A549 (cell line): ENCODE data around the gene PDLIM5. TPM values are rescaled to one million over a fixed set of nuclear protein-coding genes. Genes with fewer than 3 reads are reported as not detected.
A peak's percentile ranks its signal among the peaks of the same experiment; 100 is the strongest.

Experiments
- ATAC-seq, 2 experiments: fragments of 200-7000 bp in 1 of 2; fragments of >200 bp in 1 of 2; cut with Nextera tagmentation in 1 of 2; cut with Tn5 transposase in 1 of 2; 3 replicates each; pipeline versions ENCODE4 v1.8.0 to v1.9.1; 2018 to 2020; ENCODE audit warnings: mild to moderate bottlenecking in 1 of 2, moderate library complexity in 1 of 2
- CTCF ChIA-PET: fragments of 300-600 bp; sonication (Branson Sonifier 250); formaldehyde crosslinking; extraction: SDS; loops from one replicate; lab custom pipeline; 2021; ENCODE audit warnings: antibody characterized with exemption, inconsistent platforms; lab: Yijun Ruan, JAX
- POLR2A ChIA-PET: fragments of 350-600 bp; formaldehyde crosslinking; extraction: SDS; loops from one replicate; lab custom pipeline; 2021; ENCODE audit warnings: antibody characterized with exemption, inconsistent platforms; lab: Yijun Ruan, JAX
- DNase-seq, 2 experiments: peaks; one replicate each; pipeline versions ENCODE4 v3.0.0 to v3.0.0-alpha.2; 2011 to 2016; ENCODE audit warnings: low read depth in 1 of 2, low spot score in 1 of 2
- FAIRE-seq: peaks from 2 replicates; lab custom pipeline; 2011; peaks lifted over from hg19 to GRCh38; lab: Jason Lieb, UNC
- H3K27ac ChIP-seq, 2 experiments: fragments of >200 bp; sonication (Bioruptor Twin); formaldehyde crosslinking; 3 replicates each; pipeline ENCODE4 v1.5.1; 2016 to 2017
- H3K4me1 ChIP-seq: fragments of >200 bp; sonication (Bioruptor Twin); formaldehyde crosslinking; 3 replicates; pipeline ENCODE4 v1.6.1; 2016
- H3K4me2 ChIP-seq: fragments of >200 bp; sonication (Bioruptor Twin); formaldehyde crosslinking; 3 replicates; pipeline ENCODE4 v1.6.1; 2016
- H3K4me3 ChIP-seq: fragments of >200 bp; sonication (Bioruptor Twin); formaldehyde crosslinking; 3 replicates; pipeline ENCODE4 v1.5.1; 2016
- H3K9me3 ChIP-seq: fragments of >200 bp; sonication (Bioruptor Twin); formaldehyde crosslinking; 3 replicates; pipeline ENCODE4 v1.6.1; 2016
- ATOH8 ChIP-seq: fragments of 250-450 bp; sonication (Bioruptor Pico); IDR thresholded peaks from 2 replicates; pipeline ENCODE4 v1.5.0; 2020; ENCODE audit warnings: low read depth, mild to moderate bottlenecking, moderate library complexity
- BCL3 ChIP-seq: fragments of >200 bp; sonication (Bioruptor Twin); formaldehyde crosslinking; IDR thresholded peaks from 3 replicates; pipeline ENCODE4 v1.6.1; 2016
- CBX8 ChIP-seq: fragments of 200-600 bp; sonication (generic); IDR thresholded peaks from 2 replicates; pipeline ENCODE4 v1.6.1; 2016
- EHF ChIP-seq: fragments of 250-450 bp; sonication (Bioruptor Pico); IDR thresholded peaks from 2 replicates; pipeline ENCODE4 v1.5.0; 2020; ENCODE audit warnings: mild to moderate bottlenecking
- ELK1 ChIP-seq: fragments of 150-350 bp; IDR thresholded peaks from 2 replicates; pipeline ENCODE4 v1.6.1; 2014; ENCODE audit warnings: low read depth, mild to moderate bottlenecking, low read length
- EP300 ChIP-seq, 2 experiments: fragments of >200 bp; sonication (Bioruptor Twin); formaldehyde crosslinking; IDR thresholded peaks; 2 replicates in 1 of 2; 3 replicates in 1 of 2; pipeline ENCODE4 v1.6.1; 2016 to 2017
- ESRRA ChIP-seq: fragments of 150-350 bp; IDR thresholded peaks from 2 replicates; pipeline ENCODE4 v1.6.1; 2014; ENCODE audit warnings: mild to moderate bottlenecking, low read length, borderline replicate concordance
- FOSL2 ChIP-seq, 2 experiments: fragments of 450-650 bp in 1 of 2; fragments of >200 bp in 1 of 2; sonication (Bioruptor Twin) in 1 of 2; formaldehyde crosslinking; IDR thresholded peaks; 2 replicates each; pipeline versions ENCODE4 v1.5.0 to v1.6.1; 2016 to 2020; ENCODE audit warnings: mild to moderate bottlenecking in 1 of 2, moderate library complexity in 1 of 2
- FOXS1 ChIP-seq: fragments of 250-450 bp; sonication (Bioruptor Pico); IDR thresholded peaks from 2 replicates; pipeline ENCODE4 v1.5.0; 2020; ENCODE audit warnings: mild to moderate bottlenecking, moderate library complexity
- HEYL ChIP-seq: fragments of 250-450 bp; sonication (Bioruptor Pico); IDR thresholded peaks from 2 replicates; pipeline ENCODE4 v1.8.0; 2021; ENCODE audit warnings: mild to moderate bottlenecking, moderate library complexity
- HOXB13 ChIP-seq: fragments of 250-450 bp; sonication (Bioruptor Pico); IDR thresholded peaks from 2 replicates; pipeline ENCODE4 v1.5.0; 2020; ENCODE audit warnings: low read depth, mild to moderate bottlenecking, moderate library complexity
- HOXB5 ChIP-seq: fragments of 250-450 bp; sonication (Bioruptor Pico); IDR thresholded peaks from 2 replicates; pipeline ENCODE4 v1.5.0; 2020; ENCODE audit warnings: mild to moderate bottlenecking, moderate library complexity
- JUN ChIP-seq, 2 experiments: fragments of >200 bp; sonication (Bioruptor Twin); formaldehyde crosslinking; IDR thresholded peaks; 2 replicates in 1 of 2; 3 replicates in 1 of 2; pipeline ENCODE4 v1.6.1; 2016 to 2017
- MAFK ChIP-seq: fragments of 450-650 bp; IDR thresholded peaks from 2 replicates; pipeline ENCODE4 v1.6.1; 2014; ENCODE audit not compliant: partially characterized antibody
- NPAS2 ChIP-seq: fragments of 250-450 bp; sonication (Bioruptor Pico); IDR thresholded peaks from 2 replicates; pipeline ENCODE4 v1.8.0; 2022; ENCODE audit warnings: mild to moderate bottlenecking, moderate library complexity, borderline replicate concordance
- POLR2A ChIP-seq: IDR thresholded peaks from 2 replicates; pipeline ENCODE4 v1.6.1; 2012; ENCODE audit warnings: mild to moderate bottlenecking, low read length
- POLR2AphosphoS2 ChIP-seq: conservative IDR thresholded peaks from 2 replicates; pipeline ENCODE4 v1.6.1; 2012; ENCODE audit warnings: low read length, improper control_type of control experiment, inconsistent platforms
- RARB ChIP-seq: fragments of 250-450 bp; sonication (Bioruptor Pico); IDR thresholded peaks from 2 replicates; pipeline ENCODE4 v1.8.0; 2021; ENCODE audit warnings: mild to moderate bottlenecking, moderate library complexity
- RFX5 ChIP-seq: fragments of 450-650 bp; IDR thresholded peaks from 2 replicates; pipeline ENCODE4 v1.7.1; 2014; ENCODE audit warnings: antibody characterized with exemption, mild to moderate bottlenecking, moderate library complexity
- RNF2 ChIP-seq: fragments of 200-600 bp; sonication (generic); IDR thresholded peaks from 2 replicates; pipeline ENCODE4 v1.6.1; 2016; ENCODE audit warnings: low read depth, mild to moderate bottlenecking, antibody characterized with exemption, moderate library complexity, borderline replicate concordance
- SMC3 ChIP-seq: fragments of >200 bp; sonication (Bioruptor Twin); formaldehyde crosslinking; IDR thresholded peaks from 3 replicates; pipeline ENCODE4 v1.6.1; 2018; ENCODE audit warnings: inconsistent platforms
- TFCP2L1 ChIP-seq: fragments of 250-450 bp; sonication (Bioruptor Pico); IDR thresholded peaks from 2 replicates; pipeline ENCODE4 v1.5.0; 2021; ENCODE audit warnings: mild to moderate bottlenecking
- TP53 ChIP-seq: fragments of 250-450 bp; sonication (Bioruptor Pico); IDR thresholded peaks from 2 replicates; pipeline ENCODE4 v1.5.0; 2021; ENCODE audit warnings: mild to moderate bottlenecking, moderate library complexity
- ZFP36 ChIP-seq: fragments of 450-650 bp; IDR thresholded peaks from 2 replicates; pipeline ENCODE4 v1.6.1; 2014; ENCODE audit warnings: borderline replicate concordance; ENCODE audit not compliant: partially characterized antibody
- WGBS: methylation state at CpG from one replicate; pipeline ENCODE4 v1.1.6; 2017; ENCODE audit errors: missing lambda C conversion rate; 5-methylcytosine and 5-hydroxymethylcytosine counted together
- polyA plus RNA-seq, 4 experiments: library from polyadenylated mRNA; depleted of rRNA in 3 of 4; stranded (reverse); fragments of >200 nt; fragmentation: RNase III in 1 of 4; extraction: RNeasy Plus Mini Kit Qiagen cat#74134 plus additional on column Dnase treatment in 1 of 4; gene quantifications; 2 replicates in 3 of 4; 3 replicates in 1 of 4; pipeline ENCODE4 v1.2.3, GENCODE V29; 2011 to 2017
- TF ChIP-seq, protein P1 (sequence below): fragments of 250-450 bp; sonication (Bioruptor Pico); IDR thresholded peaks from 2 replicates; pipeline ENCODE4 v1.5.0; 2021; ENCODE audit warnings: mild to moderate bottlenecking, moderate library complexity, borderline replicate concordance
- TF ChIP-seq, protein P2 (sequence below): fragments of 450-650 bp; IDR thresholded peaks from 2 replicates; pipeline ENCODE4 v1.6.1; 2014; ENCODE audit warnings: antibody characterized with exemption

The PDLIM5 gene
- polyA plus RNA-seq, 2 of the 4 experiments (the other 2 are of a cell fraction) = 54.2 to 242 TPM

GRCh38 chr4:94559351-94559806 is 107.6 kb downstream of the PDLIM5 start:
- DNase-seq (no peak), ATAC-seq (no peak), FAIRE-seq (no peak)
- Histone ChIP-seq H3K4me2 (no peak overlapping the region), H3K4me1 (peaks cover 29% of the 10 kb centered on the region), H3K9me3 (no peaks in the 10 kb centered on the region), H3K4me3 (no peak overlapping the region), H3K27ac (no peak overlapping the region)
- no peak for TF ChIP-seq ATOH8 (CRISPR knock-in tag)
- no peak for TF ChIP-seq CBX8
- no peak for TF ChIP-seq ZFP36
- TF ChIP-seq RFX5 = no peak
- no peak for TF ChIP-seq TFCP2L1
- TF ChIP-seq, protein P1, sequence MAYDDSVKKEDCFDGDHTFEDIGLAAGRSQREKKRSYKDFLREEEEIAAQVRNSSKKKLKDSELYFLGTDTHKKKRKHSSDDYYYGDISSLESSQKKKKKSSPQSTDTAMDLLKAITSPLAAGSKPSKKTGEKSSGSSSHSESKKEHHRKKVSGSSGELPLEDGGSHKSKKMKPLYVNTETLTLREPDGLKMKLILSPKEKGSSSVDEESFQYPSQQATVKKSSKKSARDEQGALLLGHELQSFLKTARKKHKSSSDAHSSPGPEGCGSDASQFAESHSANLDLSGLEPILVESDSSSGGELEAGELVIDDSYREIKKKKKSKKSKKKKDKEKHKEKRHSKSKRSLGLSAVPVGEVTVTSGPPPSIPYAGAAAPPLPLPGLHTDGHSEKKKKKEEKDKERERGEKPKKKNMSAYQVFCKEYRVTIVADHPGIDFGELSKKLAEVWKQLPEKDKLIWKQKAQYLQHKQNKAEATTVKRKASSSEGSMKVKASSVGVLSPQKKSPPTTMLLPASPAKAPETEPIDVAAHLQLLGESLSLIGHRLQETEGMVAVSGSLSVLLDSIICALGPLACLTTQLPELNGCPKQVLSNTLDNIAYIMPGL = no peak
- CTCF ChIA-PET = no interaction called here
- POLR2A ChIA-PET = no interaction called here
- WGBS = 79% methylated on average over 3 of the region's 3 CpGs

DNA sequence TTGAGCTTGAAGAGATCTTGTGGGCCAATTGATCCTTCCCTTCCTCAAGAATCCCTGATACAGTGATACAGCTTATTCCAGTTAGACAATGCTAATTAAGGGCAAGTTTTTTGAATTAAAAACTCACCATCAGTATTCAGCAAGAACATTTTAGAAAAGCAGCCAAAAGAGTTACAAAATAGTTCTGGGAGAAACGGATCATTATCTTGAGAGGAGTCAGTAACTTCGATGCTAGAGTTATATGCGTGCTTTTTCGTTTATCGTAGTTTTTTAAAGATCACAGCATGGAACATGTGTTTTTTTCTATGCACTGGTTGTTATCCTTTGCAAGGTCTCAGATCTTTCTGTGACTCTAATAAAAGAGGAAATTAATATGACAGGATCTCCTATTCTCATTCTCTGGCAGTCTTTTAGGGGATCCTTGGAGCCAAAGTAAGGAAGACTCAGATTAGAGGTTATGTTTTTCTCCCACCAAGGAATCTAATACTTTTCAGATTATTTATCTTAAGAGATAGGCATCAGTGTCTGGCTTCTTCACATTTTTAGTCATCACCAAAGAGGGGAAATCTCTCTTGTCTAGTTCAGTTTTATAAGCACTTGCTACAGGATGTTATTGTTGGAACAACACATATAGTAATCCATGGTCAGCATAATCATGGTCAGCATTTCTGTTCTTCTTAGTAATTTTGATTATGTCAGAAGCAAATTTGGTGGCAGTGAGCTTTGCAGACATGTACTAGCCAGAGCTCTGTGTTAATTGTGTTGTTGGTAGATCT is 109.7 kb downstream of the PDLIM5 start:
- FAIRE-seq (no peak), DNase-seq (no peak), ATAC-seq (peak in 1 of 2 experiments; percentile 33; a peak in 1 of 6 replicates)
- Histone ChIP-seq H3K4me3 (no peak overlapping the region), H3K27ac (0 out of 6 replicates have a peak overlapping the region, but pooled peaks of 1 of the 2 experiments have one; percentile 4), H3K4me2 (peak overlapping the region; percentile 32; the same call in 2 of the 3 replicates), H3K4me1 (peaks cover 36% of the 10 kb centered on the region), H3K9me3 (no peaks in the 10 kb centered on the region)
- 81% methylated on average over 5 of the region's 5 CpGs for WGBS
- ChIA-PET CTCF (interaction anchor here (1.1 kb wide), 1 partner anchor 60 kb away, joined by 3 read pairs; no protein-coding TSS in a partner anchor), POLR2A (no interaction called here)
- TF ChIP-seq BCL3 (no peak), MAFK (peak; percentile 64)

DNA sequence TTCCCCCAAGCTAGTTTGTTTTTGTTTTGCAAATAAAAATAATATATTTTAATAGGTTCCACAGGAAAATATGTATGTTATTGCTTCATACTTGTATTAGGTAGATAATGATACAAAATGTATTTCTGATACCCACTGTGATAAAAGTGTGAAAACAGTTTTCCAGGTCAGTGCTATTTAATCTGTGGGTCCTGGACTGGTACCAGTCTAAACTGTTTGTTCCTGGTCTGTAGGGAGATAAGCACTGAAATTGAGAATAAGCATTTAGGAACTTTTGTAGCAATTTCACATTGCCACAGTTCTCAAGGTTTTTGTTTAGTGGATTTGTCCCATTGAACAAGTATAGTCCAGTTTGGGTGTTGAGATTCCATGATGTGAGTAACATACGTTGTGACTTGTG is 110.5 kb downstream of the PDLIM5 start:
- TF ChIP-seq ESRRA (no peak), HOXB13 (no peak), JUN (IDR thresholded peaks at IDR 0.05) (no peak), FOXS1 (CRISPR knock-in tag) (no peak), RARB (no peak), POLR2AphosphoS2 (no peak), ELK1 (no peak), HEYL (CRISPR knock-in tag) (no peak), RNF2 (no peak), MAFK (no peak), EP300 (IDR thresholded peaks at IDR 0.05) (no peak), HOXB5 (CRISPR knock-in tag) (no peak), FOSL2 (IDR thresholded peaks at IDR 0.05) (no peak), FOSL2 (CRISPR knock-in tag; IDR thresholded peaks at IDR 0.05) (no peak), SMC3 (no peak), ZFP36 (no peak), TP53 (no peak), EHF (no peak), NPAS2 (CRISPR knock-in tag) (no peak), POLR2A (no peak)
- TF ChIP-seq, protein P2, sequence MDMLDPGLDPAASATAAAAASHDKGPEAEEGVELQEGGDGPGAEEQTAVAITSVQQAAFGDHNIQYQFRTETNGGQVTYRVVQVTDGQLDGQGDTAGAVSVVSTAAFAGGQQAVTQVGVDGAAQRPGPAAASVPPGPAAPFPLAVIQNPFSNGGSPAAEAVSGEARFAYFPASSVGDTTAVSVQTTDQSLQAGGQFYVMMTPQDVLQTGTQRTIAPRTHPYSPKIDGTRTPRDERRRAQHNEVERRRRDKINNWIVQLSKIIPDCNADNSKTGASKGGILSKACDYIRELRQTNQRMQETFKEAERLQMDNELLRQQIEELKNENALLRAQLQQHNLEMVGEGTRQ = no peak
- no peak for ATAC-seq
- ChIA-PET POLR2A (no interaction called here), CTCF (no interaction called here)
- no peak for FAIRE-seq
- 88% methylated on average over 1 of the region's 1 CpG for WGBS
- Histone ChIP-seq H3K9me3 (no peaks in the 10 kb centered on the region), H3K4me1 (peaks cover 39% of the 10 kb centered on the region), H3K4me3 (no peak overlapping the region), H3K27ac (no peak overlapping the region), H3K4me2 (no peak overlapping the region; the same call in 2 of the 3 replicates)
- no peak for DNase-seq
